GM23248 (cell line): Measurements from ENCODE around the gene SPTB.

Experiments
- EZH2 ChIP-seq: fragments of 200-600 bp; sonication (generic); IDR thresholded peaks from 2 replicates; pipeline ENCODE4 v1.6.1; 2018; ENCODE audit warnings: antibody characterized with exemption, mild to moderate bottlenecking; ENCODE audit not compliant: insufficient read depth, poor library complexity, severe bottlenecking
- EZH2phosphoT487 ChIP-seq: fragments of 200-600 bp; sonication (generic); IDR thresholded peaks from 2 replicates; pipeline ENCODE4 v1.6.1; 2018; ENCODE audit warnings: antibody characterized with exemption, moderate library complexity, mild to moderate bottlenecking, low read depth; ENCODE audit not compliant: insufficient read depth

DNA sequence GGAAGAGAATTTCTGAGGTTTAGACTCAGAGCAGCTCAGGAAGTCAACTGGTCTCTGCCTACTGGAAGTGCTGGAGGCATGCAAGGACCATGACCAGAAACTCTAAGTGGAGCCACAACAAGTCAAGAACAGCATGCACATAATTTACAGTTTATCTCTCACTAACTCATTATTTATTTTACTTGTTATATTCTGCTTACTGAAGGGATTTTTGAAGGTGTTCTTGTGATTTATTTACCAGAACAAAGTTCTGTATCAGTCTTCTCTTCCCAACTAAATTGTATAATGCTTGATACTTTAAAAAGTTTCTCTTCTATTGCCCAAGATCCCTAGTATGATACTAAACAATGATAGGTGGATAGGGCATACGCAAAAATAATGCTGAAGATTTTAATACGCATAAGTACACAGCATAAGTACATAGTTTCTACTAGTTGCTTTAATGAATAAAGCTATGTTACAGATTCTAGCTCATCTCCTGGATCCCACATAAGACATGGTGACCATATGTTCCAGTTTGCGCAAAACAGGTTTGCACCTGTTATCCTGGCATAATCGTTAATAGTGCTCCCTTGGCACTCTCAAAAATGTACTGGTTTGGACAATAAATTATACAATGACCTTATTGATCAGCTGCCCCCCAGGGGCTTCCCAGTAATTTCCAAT, 11.6 kb upstream of the SPTB start:
- TF ChIP-seq EZH2phosphoT487 (no peak), EZH2 (no peak)
